ENCODE data around the gene WDR83.
"Not testable (repeated sequence)": the region's sequence is repeated elsewhere in the genome, so short reads cannot be mapped to it uniquely, and the experiment has no call there.

WDR83 gene

DNA sequence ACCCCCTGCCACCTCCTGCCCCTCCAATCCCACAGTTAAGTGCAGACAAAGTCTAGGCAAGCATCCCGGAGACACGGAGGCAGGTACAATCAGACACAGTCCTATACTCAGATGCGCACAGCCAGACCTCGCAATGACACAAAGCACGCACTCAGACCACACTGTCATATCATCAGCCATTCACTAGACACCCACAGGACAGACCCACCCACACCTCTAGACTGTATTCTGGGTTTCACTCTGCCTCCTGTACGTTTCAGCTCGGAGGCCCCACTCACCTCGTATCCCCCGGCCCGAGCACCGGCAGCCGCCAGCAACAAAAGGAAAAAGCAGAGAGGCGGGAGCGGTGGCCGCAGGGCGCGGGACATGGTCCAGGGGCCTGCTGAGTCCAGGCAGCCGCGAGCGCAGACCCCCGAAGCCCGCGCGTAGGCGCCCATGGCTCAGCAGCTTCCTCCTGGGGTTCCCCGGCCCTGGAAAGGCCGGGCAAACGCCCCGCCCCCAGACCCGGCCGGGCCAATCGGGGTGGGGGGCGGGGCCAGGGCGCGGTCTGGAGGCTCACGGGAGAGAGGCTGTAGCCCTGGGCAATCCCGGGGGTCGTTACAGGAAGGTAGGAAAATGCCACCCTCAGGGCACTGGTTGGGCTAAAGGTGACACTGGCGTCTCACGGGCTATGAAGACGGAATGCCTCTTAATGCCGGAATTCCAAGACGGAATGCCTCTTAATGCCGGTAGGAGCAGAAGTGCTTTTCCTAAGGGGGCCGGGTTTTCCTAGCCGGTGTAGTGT lies at the start of gene WDR83, which contains the start of gene MAN2B1:
WDR83 (plus strand) TSS at position 543 of the 784 bp plus-strand sequence. CDS start 2,984 bp downstream, outside the sequence.
MAN2B1 (minus strand) TSS at position 478 of the 784 bp plus-strand sequence; CDS start at position 437, 41 bp downstream.
- DNase-seq = peak; percentile 40

- DNase-seq = no peak
Measured at GRCh38 chr19:12617646-12618045, 49.0 kb upstream of the WDR83 start.

DNA sequence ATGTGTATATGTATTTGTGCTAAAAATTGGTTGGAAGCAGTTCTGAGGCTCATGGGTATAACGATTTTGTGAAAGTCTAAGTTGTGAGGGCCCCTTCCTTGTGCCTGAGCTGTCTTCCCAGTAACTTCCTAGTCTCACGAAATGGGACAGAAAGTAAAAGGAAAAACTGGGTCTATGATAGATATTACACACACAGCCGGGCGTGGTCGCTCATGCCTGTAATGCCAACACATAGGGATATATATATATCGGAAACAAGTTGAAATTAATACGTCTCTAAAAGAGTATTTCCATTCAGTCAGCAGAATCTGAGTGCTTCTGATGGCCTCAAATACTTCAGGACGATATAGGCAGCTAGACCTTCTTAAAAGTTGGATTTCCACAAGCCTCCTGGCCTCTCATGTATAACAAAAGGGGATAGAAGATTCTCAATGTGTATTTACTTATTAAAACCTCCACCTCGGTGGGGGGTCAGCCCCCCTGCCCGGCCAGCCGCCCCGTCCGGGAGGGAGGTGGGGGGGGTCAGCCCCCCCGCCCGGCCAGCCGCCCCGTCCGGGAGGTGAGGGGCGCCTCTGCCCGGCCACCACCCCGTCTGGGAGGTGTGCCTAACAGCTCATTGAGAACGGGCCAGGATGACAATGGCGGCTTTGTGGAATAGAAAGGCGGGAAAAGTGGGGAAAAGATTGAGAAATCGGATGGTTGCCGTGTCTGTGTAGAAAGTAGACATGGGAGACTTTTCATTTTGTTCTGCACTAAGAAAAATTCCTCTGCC lies 45.2 kb upstream of the WDR83 start:
- not testable (repeated sequence) for DNase-seq

DNA sequence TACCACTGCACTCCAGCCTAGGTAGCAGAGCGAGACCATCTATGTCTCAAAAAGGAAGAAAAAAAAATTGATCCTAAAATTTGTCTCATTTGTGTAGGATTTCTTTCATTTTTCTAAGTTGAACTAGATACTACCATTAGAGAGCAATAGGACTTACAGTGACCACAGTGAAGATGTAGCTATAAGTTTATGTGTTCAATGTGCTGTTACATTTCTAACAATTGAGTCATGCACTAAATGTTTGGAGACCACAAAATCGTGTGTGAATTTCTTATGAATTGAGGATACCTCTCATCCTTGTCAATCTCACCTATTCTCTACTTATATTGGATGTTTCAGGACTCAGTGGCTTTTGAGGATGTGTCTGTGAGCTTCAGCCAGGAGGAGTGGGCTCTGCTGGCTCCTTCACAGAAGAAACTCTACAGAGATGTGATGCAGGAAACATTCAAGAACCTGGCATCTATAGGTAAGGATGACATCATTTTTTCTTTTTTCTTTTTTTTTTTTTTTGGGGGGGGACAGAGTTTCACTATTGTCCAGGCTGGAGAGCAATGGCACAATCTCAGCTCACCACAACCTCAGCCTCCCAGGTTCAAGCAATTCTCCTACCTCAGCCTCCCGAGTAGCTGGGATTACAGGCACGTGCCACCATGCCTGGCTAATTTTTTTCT lies 43.1 kb upstream of the WDR83 start:
- DNase-seq = no peak

GRCh38 chr19:12626958-12627357 lies 39.6 kb upstream of the WDR83 start:
- DNase-seq = no peak

DNA sequence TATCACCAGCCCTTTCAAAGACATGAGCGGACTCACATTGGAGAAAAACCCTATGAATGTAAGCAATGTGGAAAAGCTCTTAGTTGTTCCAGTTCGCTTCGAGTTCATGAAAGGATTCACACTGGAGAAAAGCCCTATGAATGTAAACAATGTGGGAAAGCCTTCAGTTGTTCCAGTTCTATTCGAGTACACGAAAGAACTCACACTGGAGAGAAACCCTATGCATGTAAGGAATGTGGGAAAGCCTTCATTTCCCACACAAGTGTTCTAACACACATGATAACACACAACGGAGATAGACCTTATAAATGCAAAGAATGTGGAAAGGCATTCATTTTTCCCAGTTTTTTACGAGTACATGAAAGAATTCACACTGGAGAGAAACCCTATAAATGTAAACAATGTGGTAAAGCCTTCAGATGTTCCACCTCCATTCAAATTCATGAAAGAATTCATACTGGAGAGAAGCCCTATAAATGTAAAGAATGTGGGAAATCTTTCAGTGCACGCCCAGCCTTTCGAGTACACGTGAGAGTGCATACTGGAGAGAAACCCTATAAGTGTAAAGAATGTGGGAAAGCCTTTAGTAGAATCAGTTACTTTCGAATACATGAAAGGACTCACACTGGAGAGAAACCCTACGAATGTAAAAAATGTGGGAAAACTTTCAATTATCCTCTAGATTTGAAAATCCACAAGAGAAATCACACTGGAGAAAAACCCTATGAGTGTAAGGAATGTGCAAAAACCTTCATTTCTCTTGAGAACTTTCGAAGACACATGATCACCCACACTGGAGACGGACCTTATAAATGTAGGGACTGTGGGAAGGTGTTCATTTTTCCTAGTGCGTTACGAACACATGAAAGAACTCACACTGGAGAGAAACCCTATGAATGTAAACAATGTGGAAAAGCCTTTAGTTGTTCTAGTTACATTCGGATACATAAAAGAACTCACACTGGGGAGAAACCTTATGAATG lies 38.3 kb upstream of the WDR83 start:
- no peak for DNase-seq

- no peak for DNase-seq
Measured at GRCh38 chr19:12629215-12629614, 37.4 kb upstream of the WDR83 start.

GRCh38 chr19:12636631-12637030 lies 30.0 kb upstream of the WDR83 start:
- no peak for DNase-seq

GRCh38 chr19:12638611-12639182 lies 27.9 kb upstream of the WDR83 start:
- DNase-seq = no peak

- DNase-seq = peak; percentile 41
Measured at GRCh38 chr19:12639901-12640613, 26.6 kb upstream of the WDR83 start.

GRCh38 chr19:12641456-12641855 lies 25.2 kb upstream of the WDR83 start:
- DNase-seq = no peak

DNA sequence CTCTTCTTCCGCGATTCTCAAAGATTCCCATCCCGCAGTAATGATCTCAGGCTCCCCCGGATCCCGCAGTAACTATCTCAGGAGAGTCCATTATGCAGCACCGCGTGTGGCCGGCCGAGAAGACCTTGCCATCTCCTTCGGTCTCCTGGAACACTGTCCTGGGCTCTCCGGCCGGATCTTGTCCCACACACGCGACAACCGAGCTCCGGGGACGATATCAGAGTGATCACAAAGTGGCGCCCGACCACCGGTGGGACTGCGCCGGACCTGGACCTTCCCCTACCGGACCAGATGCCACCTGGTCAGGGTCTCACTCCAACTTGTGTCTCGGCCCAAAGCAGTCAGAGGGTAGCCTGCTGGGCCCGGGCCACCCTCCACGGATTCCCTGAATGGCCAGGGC lies 24.1 kb upstream of the WDR83 start:
- no peak for DNase-seq

DNA sequence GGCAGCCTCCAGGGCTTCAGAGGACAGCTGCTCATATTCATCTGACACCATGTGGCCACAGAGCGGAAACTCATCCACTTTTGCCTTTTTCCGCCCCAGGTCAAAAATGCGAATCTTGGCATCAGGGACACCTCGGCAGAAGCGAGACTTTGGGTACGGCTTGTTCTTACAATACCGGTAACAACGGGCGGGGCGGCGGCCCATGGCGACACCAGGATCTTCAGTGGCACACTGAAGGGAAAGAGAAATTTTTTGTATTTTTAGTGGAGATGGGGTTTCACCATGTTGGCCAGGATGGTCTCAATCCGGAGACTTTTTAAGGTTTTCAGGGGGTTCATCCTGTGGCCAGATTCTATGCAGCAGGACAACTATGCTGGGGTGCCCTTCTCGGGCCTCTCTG lies 22.9 kb upstream of the WDR83 start:
- DNase-seq = not testable (repeated sequence)

DNA sequence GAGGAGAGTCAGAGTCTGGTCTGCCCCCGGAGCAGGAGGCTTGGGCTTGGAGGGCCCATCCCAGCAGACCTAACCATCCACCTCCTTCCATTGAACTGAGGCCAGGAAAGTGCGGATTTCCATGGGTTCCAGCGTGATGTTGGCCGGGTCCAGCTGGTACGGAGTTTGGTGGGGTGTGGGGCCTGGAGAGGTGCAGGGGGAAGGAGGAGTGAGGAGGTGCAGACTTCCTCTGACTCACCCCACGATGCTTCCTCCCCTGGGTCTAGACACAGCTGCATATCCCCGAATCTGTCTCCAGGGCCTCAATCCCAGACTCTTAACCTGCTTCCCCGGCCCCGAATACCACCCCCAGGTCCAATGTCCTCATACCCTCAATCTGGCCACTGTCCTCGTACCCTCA lies 20.1 kb upstream of the WDR83 start:
- no peak for DNase-seq

DNA sequence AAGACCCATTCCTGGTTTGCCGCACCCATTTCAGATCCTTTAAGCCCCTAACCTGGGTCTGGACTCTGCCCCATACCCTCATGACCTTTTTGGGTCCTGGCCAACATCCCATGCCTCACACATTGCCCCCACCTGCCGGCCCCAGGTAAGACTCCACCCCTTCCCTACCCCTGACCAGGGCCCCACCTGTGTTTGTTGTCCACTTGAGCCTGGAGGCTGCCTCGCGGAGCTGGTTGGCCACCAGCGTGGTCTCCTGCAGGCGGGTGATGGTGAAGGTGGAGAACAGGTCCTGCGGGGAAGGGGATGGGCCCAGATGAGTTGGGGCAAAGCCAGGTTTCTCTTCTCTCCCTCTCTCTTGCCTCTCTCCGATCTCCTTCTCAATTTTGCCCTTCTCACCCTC lies 19.6 kb upstream of the WDR83 start:
- no peak for DNase-seq

DNA sequence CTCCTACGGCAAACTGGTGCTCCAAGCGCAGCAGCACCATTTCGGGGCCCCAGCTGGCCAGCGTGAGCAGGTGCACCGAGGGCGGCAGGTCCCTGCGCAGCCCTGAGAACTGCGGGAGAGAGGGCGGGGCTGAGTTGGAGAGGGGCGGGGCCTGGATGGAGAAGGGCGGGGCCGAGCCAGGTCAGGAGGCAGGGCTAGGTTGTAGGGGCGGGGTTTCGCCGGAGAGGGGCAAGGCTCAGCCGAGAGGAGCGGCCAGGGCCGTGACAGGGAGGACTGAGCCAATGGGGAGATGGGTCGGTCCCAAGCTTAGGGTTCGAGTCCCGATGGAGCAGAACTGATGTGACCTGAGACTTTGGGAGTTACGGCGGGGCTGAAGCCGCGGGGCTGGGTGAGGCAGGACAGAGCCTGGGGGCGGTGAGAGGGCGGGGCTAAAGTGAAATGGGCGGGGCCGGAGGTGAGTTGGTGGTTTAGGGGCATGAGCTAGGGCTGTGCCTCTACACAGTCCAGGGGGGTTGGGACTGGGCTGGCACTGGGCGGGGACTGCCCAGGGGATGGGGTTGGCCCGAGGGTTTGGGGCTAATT lies 19.0 kb upstream of the WDR83 start:
- no peak for DNase-seq

- DNase-seq = no peak
Measured at GRCh38 chr19:12648088-12648487, 18.5 kb upstream of the WDR83 start.

GRCh38 chr19:12649941-12650340 lies 16.7 kb upstream of the WDR83 start:
- no peak for DNase-seq

- DNase-seq = no peak
Measured at GRCh38 chr19:12652219-12652618, 14.4 kb upstream of the WDR83 start.

DNA sequence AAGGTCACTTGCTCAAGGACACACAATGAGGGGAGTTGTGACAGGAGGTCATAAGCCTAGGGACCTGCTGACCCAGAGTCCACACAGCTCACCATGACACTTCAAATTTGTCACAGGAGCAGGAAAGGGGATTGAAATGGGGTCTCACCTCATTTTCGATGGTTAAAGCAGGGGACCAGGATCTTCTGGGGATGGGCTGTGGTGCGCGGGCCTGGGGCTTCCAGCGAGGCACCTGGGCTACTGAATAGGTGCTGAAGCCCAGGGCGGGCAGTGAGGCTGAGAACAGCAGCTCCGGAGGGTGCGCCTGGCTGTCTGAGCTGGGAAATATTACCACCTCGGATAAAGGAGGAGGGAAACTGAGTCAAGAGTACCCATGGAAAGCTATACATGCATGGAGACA lies 11.1 kb upstream of the WDR83 start:
- DNase-seq = no peak

Measured in GOT3 (cell line).